ENCODE results near the gene CPNE5. TPM values are rescaled to one million over a fixed set of nuclear protein-coding genes. Genes with fewer than 3 reads are reported as not detected.

CPNE5 gene
- total RNA-seq, 1 experiment from 2014 or later: not detected

DNA sequence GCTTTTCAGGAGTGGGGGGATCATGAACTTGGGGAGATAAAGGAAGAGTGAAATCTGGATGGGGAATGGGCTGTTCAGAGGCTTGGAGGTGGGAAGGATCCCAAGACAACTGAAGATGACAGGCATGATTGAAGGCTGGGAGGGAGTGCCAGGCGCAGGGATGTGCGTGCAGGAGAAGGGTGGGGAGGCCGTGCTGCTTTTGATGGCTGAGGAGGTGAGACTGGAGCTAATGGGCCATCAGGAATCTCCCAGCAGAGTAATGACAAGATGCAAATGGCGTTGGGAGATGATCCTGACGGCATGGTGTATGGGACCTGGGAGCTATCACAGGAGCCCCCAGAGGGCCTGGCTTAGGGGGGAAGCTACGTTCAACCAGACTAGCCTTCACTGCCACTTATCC, 1.6 kb downstream of the CPNE5 start:
- intact Hi-C loops (cut with micrococcal nuclease): no loop called here
- H3K9me3 ChIP-seq (ENCODE audit: low read length): no peaks in the 10 kb centered on the region
- no peaks in the 10 kb centered on the region for H3K36me3 ChIP-seq (ENCODE audit: low read depth, low read length)
- H3K4me2 ChIP-seq (ENCODE audit: low read length): no peak overlapping the region
- H3K4me1 ChIP-seq (ENCODE audit: insufficient read depth, low read length): peaks cover 5% of the 10 kb centered on the region; the same call in 1 of the 2 replicates
- TF ChIP-seq, protein P1, sequence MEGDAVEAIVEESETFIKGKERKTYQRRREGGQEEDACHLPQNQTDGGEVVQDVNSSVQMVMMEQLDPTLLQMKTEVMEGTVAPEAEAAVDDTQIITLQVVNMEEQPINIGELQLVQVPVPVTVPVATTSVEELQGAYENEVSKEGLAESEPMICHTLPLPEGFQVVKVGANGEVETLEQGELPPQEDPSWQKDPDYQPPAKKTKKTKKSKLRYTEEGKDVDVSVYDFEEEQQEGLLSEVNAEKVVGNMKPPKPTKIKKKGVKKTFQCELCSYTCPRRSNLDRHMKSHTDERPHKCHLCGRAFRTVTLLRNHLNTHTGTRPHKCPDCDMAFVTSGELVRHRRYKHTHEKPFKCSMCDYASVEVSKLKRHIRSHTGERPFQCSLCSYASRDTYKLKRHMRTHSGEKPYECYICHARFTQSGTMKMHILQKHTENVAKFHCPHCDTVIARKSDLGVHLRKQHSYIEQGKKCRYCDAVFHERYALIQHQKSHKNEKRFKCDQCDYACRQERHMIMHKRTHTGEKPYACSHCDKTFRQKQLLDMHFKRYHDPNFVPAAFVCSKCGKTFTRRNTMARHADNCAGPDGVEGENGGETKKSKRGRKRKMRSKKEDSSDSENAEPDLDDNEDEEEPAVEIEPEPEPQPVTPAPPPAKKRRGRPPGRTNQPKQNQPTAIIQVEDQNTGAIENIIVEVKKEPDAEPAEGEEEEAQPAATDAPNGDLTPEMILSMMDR (conservative IDR thresholded peaks at IDR 0.05; ENCODE audit: low read depth, low read length): no peak
- TF ChIP-seq EZH2 (IDR thresholded peaks at IDR 0.05; ENCODE audit: low read length, unreplicated experiment): no peak
- no peak for TF ChIP-seq EZH2phosphoT487 (IDR thresholded peaks at IDR 0.05; ENCODE audit: borderline replicate concordance, low read length)
- no peak overlapping the region for H3K27ac ChIP-seq (ENCODE audit: low read length)
- DNase-seq (no peak), ATAC-seq (no peak)
- ChIA-PET POLR2A (ENCODE audit: unreplicated experiment) (no interaction called here), CTCF (interaction anchor here (0.6 kb wide), 1 partner anchor 222 kb away, joined by 3 read pairs; no protein-coding TSS in a partner anchor)
- H3F3A ChIP-seq (ENCODE audit: low read length, unreplicated experiment): no peaks in the 10 kb centered on the region
- no peak overlapping the region for H2AFZ ChIP-seq (ENCODE audit: low read length)
- H3K79me2 ChIP-seq (ENCODE audit: low read length): no peaks in the 10 kb centered on the region
- BruUV-seq (replicated peaks): no TSS peak
- H3K9me2 ChIP-seq (replicated peaks; ENCODE audit: low read length): no peaks in the 10 kb centered on the region
- peaks cover 21% of the 10 kb centered on the region for H3K27me3 ChIP-seq (ENCODE audit: low read length)
- no peak overlapping the region for H3K9ac ChIP-seq (ENCODE audit: low read length)
- H3K4me3 ChIP-seq (ENCODE audit: low read length): no peak overlapping the region
- no peaks in the 10 kb centered on the region for H4K20me1 ChIP-seq (ENCODE audit: low read length)

DNA sequence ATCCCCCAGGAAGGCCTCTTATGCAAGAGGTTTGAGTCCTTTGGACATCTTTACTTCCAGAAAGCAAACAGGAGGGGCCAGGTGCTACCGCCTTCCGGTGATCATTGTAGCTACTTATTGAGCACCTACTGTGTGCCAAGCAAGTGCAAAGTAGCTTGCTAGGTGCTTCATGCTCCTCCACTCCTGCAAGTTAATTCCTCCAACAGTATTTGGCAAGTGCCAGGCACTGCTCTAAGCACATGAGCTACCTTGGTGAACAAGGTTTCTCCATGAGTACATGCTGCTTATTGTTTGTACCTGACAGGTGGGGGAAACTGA, 2.3 kb downstream of the CPNE5 start:
- CTCF ChIA-PET: interaction anchor here (0.6 kb wide), 1 partner anchor 222 kb away, joined by 3 read pairs; no protein-coding TSS in a partner anchor
- BruUV-seq (replicated peaks): no TSS peak
- POLR2A ChIA-PET (ENCODE audit: unreplicated experiment): no interaction called here

More for the DNA sequence above, 2.3 kb downstream of the CPNE5 start:
- intact Hi-C loops (cut with micrococcal nuclease): no loop called here
- H3K27ac ChIP-seq (ENCODE audit: low read length): no peak overlapping the region
- H3K4me2 ChIP-seq (ENCODE audit: low read length): no peak overlapping the region
- no peaks in the 10 kb centered on the region for H3K9me3 ChIP-seq (ENCODE audit: low read length)
- H3K4me3 ChIP-seq (ENCODE audit: low read length): no peak overlapping the region
- H3F3A ChIP-seq (ENCODE audit: low read length, unreplicated experiment): no peaks in the 10 kb centered on the region
- H3K36me3 ChIP-seq (ENCODE audit: low read depth, low read length): no peaks in the 10 kb centered on the region
- no peak overlapping the region for H3K9ac ChIP-seq (ENCODE audit: low read length)
- no peaks in the 10 kb centered on the region for H3K79me2 ChIP-seq (ENCODE audit: low read length)
- no peak overlapping the region for H2AFZ ChIP-seq (ENCODE audit: low read length)
- no peaks in the 10 kb centered on the region for H4K20me1 ChIP-seq (ENCODE audit: low read length)
- DNase-seq (no peak), ATAC-seq (no peak)
- H3K9me2 ChIP-seq (replicated peaks; ENCODE audit: low read length): no peaks in the 10 kb centered on the region
- TF ChIP-seq EZH2 (IDR thresholded peaks at IDR 0.05; ENCODE audit: low read length, unreplicated experiment) (no peak), EZH2phosphoT487 (IDR thresholded peaks at IDR 0.05; ENCODE audit: borderline replicate concordance, low read length) (no peak)
- TF ChIP-seq, protein P1 (conservative IDR thresholded peaks at IDR 0.05; ENCODE audit: low read depth, low read length): no peak
- H3K27me3 ChIP-seq (ENCODE audit: low read length): peaks cover 21% of the 10 kb centered on the region
- peaks cover 5% of the 10 kb centered on the region; the same call in 1 of the 2 replicates for H3K4me1 ChIP-seq (ENCODE audit: insufficient read depth, low read length)
